Right ventricle myocardium superior (tissue), 1 donor: ENCODE results near the gene ZMYM5. TPM values are rescaled to one million over a fixed set of nuclear protein-coding genes. Genes with fewer than 3 reads are reported as not detected.
"Not testable (repeated sequence)": the region's sequence is repeated elsewhere in the genome, so short reads cannot be mapped to it uniquely, and the experiment has no call there.

Experiments
- ATAC-seq: fragments of 200-7000 bp; cut with Tn5 transposase; one replicate; pipeline ENCODE4 v1.9.1; 2020; ENCODE audit warnings: mild to moderate bottlenecking; ENCODE audit not compliant: poor library complexity
- DNase-seq: peaks from one replicate; pipeline ENCODE4 v3.0.0-alpha.2; 2020
- intact Hi-C: fragments of 100-400 bp; cut with DNase I; formaldehyde crosslinking; loops from one replicate; pipeline ENCODE4 v1.11.2; 2022
- total RNA-seq: library from RNA; stranded (reverse); fragmentation: NEBNext Ultra II Directional; extraction: Animal tissue kit (Norgen Biotek cat#: 25700); gene quantifications from one replicate; pipeline ENCODE4 v1.2.1, GENCODE V29; 2021
- donor health status: DM: no; HTN: yes; CAD: no; lungs with severe emphysema.

The ZMYM5 gene
- total RNA-seq, 1 donor from 2014 or later: 6.5 TPM

DNA sequence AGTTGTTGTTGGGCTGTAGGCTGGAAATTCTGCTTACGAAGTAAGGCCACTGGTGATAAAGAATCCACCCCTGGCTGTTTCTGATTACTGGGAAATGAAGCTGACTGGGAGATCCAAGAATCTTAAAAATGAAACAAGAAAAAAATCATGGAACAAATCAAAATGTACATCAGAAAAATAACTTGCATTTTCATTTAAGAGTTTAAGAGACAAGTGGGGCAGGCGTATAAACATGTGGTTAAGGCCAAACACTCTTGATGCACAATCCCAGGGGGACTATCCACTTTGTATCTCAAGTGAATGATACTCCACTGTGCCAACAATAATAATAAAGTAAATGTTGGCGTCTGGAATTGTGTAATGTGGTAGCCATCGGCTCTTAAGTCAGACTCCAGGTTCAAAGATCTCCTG is 24.6 kb downstream of the ZMYM5 start:
- peak; percentile 62 for ATAC-seq
- no peak for DNase-seq
- intact Hi-C loops: no loop called here

DNA sequence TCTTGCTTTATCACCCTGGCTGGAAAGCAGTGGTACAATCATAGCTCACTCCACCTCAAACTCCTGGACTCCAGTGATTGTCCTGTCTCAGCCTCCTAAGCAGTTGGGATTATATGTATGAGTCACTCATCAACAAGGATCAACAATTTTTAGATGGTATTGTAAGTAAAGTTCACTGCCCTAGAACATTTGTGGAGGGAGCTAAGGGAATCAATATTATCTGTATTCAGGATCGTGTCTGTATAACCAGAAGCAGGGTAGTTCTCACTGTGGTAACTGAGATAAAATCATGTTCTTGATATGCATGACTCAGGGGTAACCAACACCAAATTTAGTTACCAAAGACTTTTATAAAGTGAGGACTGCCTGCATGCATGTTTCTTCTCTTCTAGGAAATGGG is 27.0 kb downstream of the ZMYM5 start:
- ATAC-seq (no peak), DNase-seq (no peak)
- intact Hi-C loops: no loop called here

DNA sequence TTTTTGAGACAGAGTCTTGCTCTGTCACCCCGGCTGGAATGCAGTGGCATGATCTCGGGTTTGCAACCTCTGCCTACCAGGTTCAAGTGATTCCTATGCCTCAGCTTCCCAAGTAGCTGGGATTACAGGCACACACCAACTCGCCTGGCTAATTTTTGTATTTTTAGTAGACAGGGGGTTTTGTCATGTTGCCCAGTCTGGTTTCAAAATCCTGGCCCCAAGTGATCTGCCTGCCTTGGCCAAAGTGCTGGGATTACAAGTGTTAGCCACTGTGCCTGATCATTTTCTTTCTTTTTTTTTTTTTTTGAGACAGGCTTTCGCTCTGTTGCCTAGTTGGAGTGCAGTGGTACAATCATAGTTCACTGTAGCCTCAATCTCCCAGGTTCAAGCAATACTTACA is 28.7 kb downstream of the ZMYM5 start:
- ATAC-seq: peak; percentile 15
- intact Hi-C loops: no loop called here
- no peak for DNase-seq

DNA sequence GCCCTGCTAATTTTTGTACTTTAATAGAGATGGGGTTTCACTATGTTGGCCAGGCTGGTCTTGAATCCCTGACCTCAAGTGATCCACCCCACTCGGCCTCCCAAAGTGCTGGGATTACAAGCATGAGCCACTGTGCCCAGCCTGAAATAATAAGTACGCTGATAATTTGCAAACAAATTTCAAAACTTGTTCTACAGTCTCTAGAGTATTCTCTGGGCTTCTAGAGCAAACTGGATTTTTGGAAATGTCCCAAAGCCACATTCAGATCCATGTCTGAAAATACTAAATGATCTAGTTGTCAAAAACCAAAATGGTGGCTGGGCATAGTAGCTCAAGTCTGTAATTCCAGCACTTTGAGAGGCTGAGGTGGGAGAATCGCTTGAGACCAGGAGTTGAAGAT is 40.8 kb downstream of the ZMYM5 start:
- intact Hi-C loops: no loop called here
- DNase-seq (peak; percentile 46), ATAC-seq (no peak)

DNA sequence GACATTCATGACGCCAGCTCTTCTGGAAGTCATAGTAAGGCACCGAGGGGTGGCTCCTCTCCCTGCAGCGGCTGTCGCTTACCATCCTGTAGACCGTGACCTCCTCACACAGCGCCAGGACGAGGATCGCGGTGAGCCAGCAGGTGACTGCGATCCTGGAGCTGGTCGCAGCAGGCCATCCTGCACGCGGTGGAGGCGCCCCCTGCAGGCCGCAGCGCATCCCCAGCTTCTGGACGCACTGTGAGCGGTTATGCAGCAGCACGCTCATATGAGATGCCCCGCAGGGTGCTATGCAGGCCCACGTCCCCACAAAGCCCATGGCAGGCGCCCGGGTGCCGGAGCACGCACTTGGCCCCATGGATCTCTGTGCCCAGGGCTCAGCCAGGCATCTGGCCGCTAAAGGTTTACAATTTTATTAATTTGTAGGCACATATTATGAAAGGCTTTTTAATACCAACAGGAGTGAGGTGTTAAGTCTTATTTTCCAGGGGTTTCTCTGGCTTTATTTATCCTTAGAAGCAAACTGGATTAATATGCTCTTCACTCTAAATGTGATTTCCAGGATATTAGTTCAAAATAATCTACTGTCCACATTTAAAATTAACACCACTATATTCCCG is 45.1 kb downstream of the ZMYM5 start:
- peak; percentile 61 for DNase-seq
- intact Hi-C loops: no loop called here
- peak; percentile 43 for ATAC-seq

DNA sequence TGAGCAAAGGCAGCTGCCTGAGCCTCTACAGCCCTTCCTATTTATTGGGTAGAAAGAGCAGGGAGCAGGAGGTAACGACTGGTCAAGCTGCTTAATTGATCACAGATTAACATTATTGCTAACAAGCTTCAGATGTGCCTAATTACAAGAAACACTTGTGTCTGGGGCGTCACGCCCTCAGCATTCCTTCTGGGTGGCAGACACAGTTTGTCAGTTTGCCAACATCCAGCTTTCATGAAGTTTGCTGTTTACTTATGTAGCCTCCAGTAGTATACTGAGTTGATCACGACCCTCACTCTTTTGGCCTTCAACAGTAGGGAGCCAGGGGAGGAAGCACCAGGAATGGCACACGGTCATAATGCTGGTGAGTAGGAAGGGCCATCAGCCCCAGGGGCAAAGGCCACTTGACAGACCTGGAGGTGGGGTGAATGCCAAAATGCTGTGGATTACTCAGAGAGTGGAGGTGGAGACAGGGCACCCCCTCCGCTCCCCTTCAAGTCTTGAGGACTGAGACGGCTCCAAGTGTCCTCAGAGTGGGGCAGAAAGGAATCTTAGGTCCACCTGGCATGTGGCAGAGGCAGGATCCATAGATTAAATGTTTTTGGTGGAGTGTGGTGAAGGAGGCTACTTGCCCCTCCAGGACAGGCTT is 45.8 kb downstream of the ZMYM5 start:
- intact Hi-C loops: no loop called here

DNA sequence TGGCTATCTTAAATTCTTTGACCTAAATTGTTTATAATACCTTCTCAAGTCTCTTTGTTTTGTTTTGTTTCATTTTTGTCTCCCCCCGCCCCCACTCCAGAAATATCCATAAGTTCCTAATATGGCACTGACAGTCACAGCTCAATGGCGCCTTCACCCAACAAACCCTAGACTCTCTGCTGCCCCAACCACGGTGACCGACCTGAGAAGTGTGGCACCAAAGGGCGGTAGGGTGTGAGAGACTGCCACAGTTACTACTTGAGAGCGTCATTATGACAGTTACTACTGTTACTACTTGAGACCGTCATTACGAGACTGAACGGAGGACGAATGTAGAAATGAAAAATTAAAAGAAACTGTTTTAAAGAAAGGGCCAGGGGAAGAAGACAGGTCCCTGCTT is 46.3 kb downstream of the ZMYM5 start:
- ATAC-seq: no peak
- intact Hi-C loops: no loop called here
- no peak for DNase-seq

More for the DNA sequence above, 45.8 kb downstream of the ZMYM5 start:
- no peak for DNase-seq
- ATAC-seq: no peak

DNA sequence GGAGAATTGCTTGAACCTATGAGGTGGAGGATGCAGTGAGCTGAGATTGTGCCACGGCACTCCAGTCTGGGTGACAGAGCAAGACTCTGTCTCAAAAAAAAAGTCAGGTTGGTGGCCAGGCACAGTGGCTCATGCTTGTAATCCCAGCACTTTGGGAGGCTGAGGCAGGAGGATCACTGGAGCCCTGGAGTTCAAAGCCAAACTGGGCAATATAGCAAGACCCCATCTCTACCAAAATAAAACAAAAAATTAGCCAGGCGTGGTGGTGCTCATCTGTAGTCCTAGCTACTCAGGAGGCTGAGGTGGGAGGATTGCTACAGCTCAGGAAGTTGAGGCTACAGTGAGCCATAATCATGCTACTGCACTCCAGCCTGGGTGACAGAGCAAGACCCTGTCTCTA is 47.6 kb downstream of the ZMYM5 start:
- ATAC-seq, DNase-seq, intact Hi-C loops: not testable (repeated sequence)

DNA sequence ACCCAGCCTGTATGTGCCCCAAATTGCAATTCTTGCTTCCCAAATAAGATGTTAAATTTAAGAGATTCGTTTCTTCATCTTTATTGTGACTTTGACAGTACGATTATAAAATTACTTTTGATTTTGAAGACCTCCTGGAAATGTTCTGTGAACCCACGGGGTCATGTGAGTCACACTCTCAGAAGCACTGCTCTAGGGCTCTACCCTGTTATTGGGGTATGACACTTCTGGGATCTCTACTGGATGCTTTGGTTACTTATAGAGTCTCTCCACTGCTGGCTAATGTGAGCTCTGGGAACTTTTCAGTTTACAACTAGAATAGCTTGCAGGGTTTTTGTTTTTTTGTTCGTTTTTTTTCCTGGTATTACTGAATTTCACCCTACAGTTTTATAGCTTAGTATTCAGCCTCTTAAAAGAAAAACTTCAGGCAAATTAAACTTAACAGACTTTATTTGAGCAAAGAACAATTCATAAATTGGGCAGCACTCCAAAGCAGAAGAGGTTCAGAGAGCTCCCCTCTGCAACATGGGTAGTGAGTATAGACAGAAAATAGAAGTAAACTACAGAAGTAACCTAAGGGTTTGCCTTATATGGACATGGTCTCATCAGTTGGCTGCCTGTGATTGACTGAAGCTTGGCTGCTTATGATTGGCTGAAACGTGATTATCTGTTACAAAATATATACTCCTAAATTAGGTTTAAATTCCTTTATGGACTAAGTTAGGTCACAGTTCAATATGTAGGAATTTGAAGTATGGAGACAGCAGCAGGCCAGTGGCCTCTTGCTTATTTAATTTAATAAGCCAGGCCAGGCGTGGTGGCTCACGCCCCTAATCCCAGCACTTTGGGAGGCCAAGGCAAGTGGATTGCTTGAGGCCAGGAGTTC is 52.2 kb downstream of the ZMYM5 start:
- intact Hi-C loops: no loop called here
- ATAC-seq (no peak), DNase-seq (no peak)

DNA sequence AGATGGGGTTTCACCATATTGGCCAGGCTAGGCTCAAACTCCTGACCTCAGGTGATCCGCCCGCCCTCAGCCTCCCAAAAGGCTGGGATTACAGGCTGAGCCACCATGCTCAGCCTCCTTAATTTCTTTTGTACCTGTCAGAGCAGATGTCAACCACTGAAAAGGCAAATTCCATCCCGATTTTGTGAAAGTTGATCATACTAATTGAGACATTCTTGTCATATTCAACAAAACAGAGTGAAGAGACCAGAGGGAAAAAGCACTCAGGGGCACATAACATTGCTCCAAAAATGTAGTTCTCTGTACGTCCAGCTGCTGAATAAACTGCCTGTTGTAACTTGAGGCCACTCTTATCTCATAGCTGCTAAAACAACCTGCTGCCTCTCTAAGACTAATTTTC is 53.3 kb downstream of the ZMYM5 start:
- intact Hi-C loops: no loop called here
- ATAC-seq (no peak), DNase-seq (no peak)

DNA sequence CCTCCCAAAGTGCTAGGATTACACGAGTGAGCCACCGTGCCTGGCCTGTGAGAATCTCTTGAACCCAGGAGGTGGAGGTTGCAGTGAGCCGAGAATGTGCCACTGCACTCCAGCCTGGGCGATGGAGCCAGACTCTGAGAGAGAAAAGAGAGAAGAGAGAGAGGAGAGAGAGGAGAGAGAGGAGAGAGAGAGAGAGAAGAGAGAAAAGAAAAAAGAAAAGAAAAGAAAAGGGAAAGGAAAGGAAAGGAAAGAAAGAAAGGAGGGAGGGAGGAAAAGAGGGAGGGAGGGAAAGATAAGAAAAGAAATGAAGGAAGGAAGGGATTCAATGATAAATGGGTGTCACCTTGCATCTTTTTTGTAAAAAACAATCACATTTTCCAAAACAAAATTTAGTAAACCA is 57.7 kb downstream of the ZMYM5 start:
- no peak for DNase-seq
- intact Hi-C loops: no loop called here

DNA sequence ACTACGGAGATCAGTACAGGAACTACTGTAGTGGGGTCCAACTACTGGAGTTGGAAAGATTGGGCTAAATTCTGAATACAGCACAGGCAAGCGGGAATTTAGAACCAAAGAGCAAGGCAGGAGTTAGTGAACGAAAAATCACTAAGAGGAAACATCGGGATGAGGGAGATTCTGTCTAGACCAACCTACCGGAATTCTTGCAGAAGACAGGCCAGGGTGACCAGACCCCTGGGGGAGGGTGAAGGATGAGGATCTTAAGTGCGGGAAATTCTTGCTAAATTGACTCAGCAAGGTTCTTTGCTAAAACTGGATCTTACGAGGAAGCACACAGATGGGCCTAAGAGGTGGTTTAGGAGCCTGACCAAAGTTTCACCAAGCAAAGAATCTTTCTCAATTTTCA is 67.5 kb downstream of the ZMYM5 start:
- ATAC-seq (no peak), DNase-seq (no peak)
- intact Hi-C loops: no loop called here

More for the DNA sequence above, 57.7 kb downstream of the ZMYM5 start:
- no peak for ATAC-seq

DNA sequence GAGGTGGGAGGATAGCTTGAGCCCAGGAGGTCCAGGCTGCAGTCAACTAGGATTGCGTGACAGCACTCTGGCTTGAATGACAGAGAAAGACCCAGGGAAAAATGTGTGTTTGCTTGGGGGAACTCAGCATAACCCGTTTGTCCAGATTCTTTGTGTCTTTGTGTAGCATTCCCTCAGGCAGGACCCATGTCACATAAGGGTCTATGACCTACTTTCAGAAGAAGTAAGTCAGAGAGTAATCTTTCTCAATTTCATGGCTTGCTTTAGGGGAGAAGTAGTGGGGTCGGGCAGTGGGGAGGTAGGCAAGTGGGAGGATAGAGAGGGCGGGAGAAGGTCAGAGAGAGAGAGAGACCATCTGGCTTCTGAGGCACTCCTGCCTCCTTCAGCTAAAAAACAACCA is 68.8 kb downstream of the ZMYM5 start:
- DNase-seq: no peak
- intact Hi-C loops: no loop called here
- no peak for ATAC-seq

DNA sequence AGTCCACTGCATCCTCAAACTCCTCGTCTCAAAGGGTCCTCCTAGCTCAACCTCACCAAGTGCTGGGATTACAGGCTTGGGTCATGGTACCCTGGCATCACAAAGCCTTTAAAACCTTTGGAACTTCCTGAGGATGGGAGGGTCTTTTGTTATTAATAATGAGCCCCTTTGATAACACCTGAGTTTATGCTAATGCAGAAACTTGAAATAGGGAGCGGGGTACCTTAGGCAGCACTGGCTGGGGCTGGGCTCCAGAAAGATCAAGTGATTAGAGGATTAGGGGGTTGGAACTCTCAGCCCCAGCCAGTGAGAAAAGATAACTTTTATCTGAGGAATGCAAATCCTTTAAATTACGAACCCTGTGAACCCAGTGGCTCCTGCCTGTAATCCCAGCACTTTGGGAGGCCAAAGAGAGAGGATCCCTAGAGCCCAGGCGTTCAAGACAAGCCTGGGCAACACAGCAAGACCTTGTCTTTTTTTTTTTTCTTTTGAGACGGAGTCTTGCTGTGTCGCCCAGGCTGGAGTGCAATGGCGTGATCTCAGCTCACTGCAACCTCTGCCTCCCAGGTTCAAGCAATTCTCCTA is 71.4 kb downstream of the ZMYM5 start:
- DNase-seq (no peak), ATAC-seq (no peak)

DNA sequence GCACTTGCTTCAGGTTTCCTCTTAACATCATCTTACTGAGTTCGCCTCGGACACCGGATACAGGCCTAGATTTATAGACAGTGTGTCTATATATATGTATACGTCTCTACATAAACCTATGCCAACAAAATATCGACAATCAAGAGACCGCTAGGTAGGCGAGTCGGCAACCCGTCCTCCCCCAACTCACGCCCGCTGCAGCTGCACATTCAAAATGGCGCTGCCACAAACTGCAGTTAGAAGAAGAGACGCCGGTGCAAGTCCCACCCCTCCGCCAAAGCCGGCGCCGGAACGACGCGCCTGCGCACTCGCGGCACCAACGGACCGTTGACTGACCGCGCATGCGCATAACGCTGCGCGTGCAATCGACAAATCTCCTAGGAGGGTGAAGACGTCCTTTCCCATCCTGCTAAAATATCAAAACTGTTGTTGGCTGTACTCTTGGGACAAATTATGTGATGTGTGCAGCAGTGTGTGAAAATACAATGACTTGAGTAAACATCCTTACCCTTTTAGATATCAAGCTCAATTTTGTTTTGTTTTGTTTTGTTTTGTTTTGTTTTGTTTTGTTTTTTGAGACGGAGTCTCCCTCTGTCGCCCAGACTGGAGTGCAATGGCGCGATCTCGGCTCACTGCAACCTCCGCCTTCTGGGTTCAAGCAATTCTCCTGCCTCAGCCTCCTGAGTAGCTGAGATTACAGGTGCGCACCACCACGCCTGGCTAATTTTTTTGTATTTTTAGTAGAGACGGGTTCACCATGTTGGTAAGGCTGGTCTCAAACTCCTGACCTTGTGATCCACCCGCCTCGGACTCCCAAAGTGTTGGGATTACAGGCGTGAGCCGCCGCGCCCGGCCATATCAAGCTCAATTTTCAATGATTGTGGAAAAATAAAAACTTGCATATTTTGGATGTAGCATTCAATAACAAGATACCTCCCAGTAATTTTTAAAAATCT is 80.4 kb downstream of the ZMYM5 start, which contains the start of gene PSPC1:
Gene PSPC1 (minus strand): TSS at position 219 of the 956 bp plus-strand sequence. CDS start 188 bp downstream, at position 31.
- intact Hi-C loops: loop anchor here (2.0 to 10.0 kb wide), 2 partner anchors 80 to 148 kb away; partner anchors contain the start of genes MPHOSPH8 and ZMYM5
- ATAC-seq: peak; percentile 98
- DNase-seq: peak; percentile 97

More for the DNA sequence above, 71.4 kb downstream of the ZMYM5 start:
- intact Hi-C loops: no loop called here

DNA sequence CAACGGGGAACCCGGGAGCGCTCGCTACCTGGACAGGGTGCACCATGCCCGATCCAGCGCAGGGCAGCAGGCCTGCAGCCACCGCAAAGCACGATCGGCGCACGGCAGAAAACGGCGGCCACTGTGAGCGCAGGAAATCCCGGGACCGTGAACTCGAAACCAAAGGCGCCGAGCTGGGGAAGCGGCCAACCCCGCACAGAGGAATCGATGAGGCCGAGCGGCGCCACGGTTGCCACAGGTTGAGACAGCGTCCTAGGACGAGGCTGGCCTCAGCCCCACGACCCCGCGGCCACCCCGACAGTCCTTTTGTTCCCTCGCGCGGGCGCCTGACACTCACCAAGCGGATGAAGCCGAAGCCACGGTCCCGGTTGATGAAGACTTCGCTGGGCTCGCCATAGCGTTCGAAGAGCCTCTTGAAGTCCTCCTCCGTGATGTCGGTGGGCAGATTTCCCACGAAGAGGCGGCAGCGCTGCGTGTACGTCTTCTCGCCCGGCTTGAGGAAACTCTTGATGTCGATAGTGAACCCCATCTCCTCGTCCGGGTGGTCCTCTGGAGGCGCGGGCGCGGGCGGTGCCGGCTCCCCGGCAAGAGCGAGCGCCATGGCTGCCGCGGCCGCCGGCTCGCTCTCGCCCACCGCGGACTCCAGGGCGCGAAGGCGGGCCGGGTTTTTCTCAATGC is 81.3 kb downstream of the ZMYM5 start:
- intact Hi-C loops: loop anchor here (2.0 to 10.0 kb wide), 2 partner anchors 81 to 147 kb away; partner anchors contain the start of genes MPHOSPH8 and ZMYM5
- peak; percentile 78 for ATAC-seq
- DNase-seq: peak; percentile 76

DNA sequence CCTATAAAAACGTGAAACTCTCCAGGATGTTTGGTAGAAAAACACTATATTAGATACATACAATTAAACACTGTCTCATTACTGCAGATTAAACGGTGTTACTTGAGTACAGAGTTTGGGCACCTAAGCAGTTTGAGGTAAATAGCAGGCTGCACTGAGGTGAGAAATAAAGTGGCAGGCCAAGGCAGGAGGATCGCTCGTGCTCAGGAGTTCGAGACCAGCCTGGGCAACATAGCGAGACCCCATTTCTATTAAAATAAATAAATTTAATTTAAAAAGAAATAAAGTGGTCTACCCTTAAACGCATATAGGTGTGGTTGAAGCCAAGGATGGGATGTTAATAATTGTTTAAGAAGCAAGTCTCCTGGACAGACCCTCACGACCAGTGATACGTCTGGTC is 81.9 kb downstream of the ZMYM5 start:
- DNase-seq (no peak), ATAC-seq (no peak)
- intact Hi-C loops: loop anchor here (10.0 kb wide), 1 partner anchor 147 kb away; the partner anchor contains the start of gene MPHOSPH8
